ENCODE measurements around the gene UBE2R2. TPM values are rescaled to one million over a fixed set of nuclear protein-coding genes. Genes with fewer than 3 reads are reported as not detected.

UBE2R2 gene
- total RNA-seq, 1 experiment from 2014 or later, result 28.2 TPM

GRCh38 chr9:33877727-33878489 is 60.9 kb downstream of the UBE2R2 start:
- Histone ChIP-seq H3K36me3 (replicated peaks; ENCODE audit: control insufficient read depth, insufficient read depth, low read length) (no peaks in the 10 kb centered on the region), H3K27me3 (ENCODE audit: control insufficient read depth, insufficient read depth, low read length) (no peaks in the 10 kb centered on the region), H3K4me3 (ENCODE audit: insufficient read depth, low read depth, low read length) (no peak overlapping the region)
- DNase-seq, result no peak

- Histone ChIP-seq H3K4me3 (ENCODE audit: insufficient read depth, low read depth, low read length) (no peak overlapping the region), H3K27me3 (ENCODE audit: control insufficient read depth, insufficient read depth, low read length) (no peaks in the 10 kb centered on the region), H3K36me3 (replicated peaks; ENCODE audit: control insufficient read depth, insufficient read depth, low read length) (no peaks in the 10 kb centered on the region)
- no peak for DNase-seq
Measured at GRCh38 chr9:33878691-33879366, 61.9 kb downstream of the UBE2R2 start.

- H3K36me3 ChIP-seq (replicated peaks; ENCODE audit: control insufficient read depth, insufficient read depth, low read length), result no peaks in the 10 kb centered on the region
- no peaks in the 10 kb centered on the region for H3K27me3 ChIP-seq (ENCODE audit: control insufficient read depth, insufficient read depth, low read length)
- DNase-seq, result peak; percentile 26
- H3K4me3 ChIP-seq (ENCODE audit: insufficient read depth, low read depth, low read length), result no peak overlapping the region
Measured at GRCh38 chr9:33880211-33881089, 63.5 kb downstream of the UBE2R2 start.

- Histone ChIP-seq H3K27me3 (ENCODE audit: control insufficient read depth, insufficient read depth, low read length) (no peaks in the 10 kb centered on the region), H3K4me3 (ENCODE audit: insufficient read depth, low read depth, low read length) (no peak overlapping the region), H3K36me3 (replicated peaks; ENCODE audit: control insufficient read depth, insufficient read depth, low read length) (no peaks in the 10 kb centered on the region)
- DNase-seq, result no peak
Measured at GRCh38 chr9:33881635-33882034, 64.7 kb downstream of the UBE2R2 start.

GRCh38 chr9:33884856-33885701 is 68.1 kb downstream of the UBE2R2 start:
- Histone ChIP-seq H3K27me3 (ENCODE audit: control insufficient read depth, insufficient read depth, low read length) (no peaks in the 10 kb centered on the region), H3K36me3 (replicated peaks; ENCODE audit: control insufficient read depth, insufficient read depth, low read length) (no peaks in the 10 kb centered on the region), H3K4me3 (ENCODE audit: insufficient read depth, low read depth, low read length) (no peak overlapping the region)
- no peak for DNase-seq

GRCh38 chr9:33885948-33886347 is 69.0 kb downstream of the UBE2R2 start:
- no peaks in the 10 kb centered on the region for H3K36me3 ChIP-seq (replicated peaks; ENCODE audit: control insufficient read depth, insufficient read depth, low read length)
- DNase-seq, result no peak
- no peaks in the 10 kb centered on the region for H3K27me3 ChIP-seq (ENCODE audit: control insufficient read depth, insufficient read depth, low read length)
- H3K4me3 ChIP-seq (ENCODE audit: insufficient read depth, low read depth, low read length), result no peak overlapping the region

GRCh38 chr9:33893861-33894260 is 76.9 kb downstream of the UBE2R2 start:
- DNase-seq, result no peak
- Histone ChIP-seq H3K36me3 (replicated peaks; ENCODE audit: control insufficient read depth, insufficient read depth, low read length) (no peaks in the 10 kb centered on the region), H3K4me3 (ENCODE audit: insufficient read depth, low read depth, low read length) (no peak overlapping the region), H3K27me3 (ENCODE audit: control insufficient read depth, insufficient read depth, low read length) (no peaks in the 10 kb centered on the region)

- Histone ChIP-seq H3K27me3 (ENCODE audit: control insufficient read depth, insufficient read depth, low read length) (no peaks in the 10 kb centered on the region), H3K36me3 (replicated peaks; ENCODE audit: control insufficient read depth, insufficient read depth, low read length) (no peaks in the 10 kb centered on the region), H3K4me3 (ENCODE audit: insufficient read depth, low read depth, low read length) (no peak overlapping the region)
- no peak for DNase-seq
Measured at GRCh38 chr9:33894316-33894715, 77.4 kb downstream of the UBE2R2 start.

- H3K27me3 ChIP-seq (ENCODE audit: control insufficient read depth, insufficient read depth, low read length), result no peaks in the 10 kb centered on the region
- no peak for DNase-seq
- no peak overlapping the region for H3K4me3 ChIP-seq (ENCODE audit: insufficient read depth, low read depth, low read length)
- H3K36me3 ChIP-seq (replicated peaks; ENCODE audit: control insufficient read depth, insufficient read depth, low read length), result peaks cover 5% of the 10 kb centered on the region
Measured at GRCh38 chr9:33903157-33903780, 86.3 kb downstream of the UBE2R2 start.

- H3K36me3 ChIP-seq (replicated peaks; ENCODE audit: control insufficient read depth, insufficient read depth, low read length), result peaks cover 3% of the 10 kb centered on the region
- no peak for DNase-seq
- H3K4me3 ChIP-seq (ENCODE audit: insufficient read depth, low read depth, low read length), result no peak overlapping the region
- H3K27me3 ChIP-seq (ENCODE audit: control insufficient read depth, insufficient read depth, low read length), result no peaks in the 10 kb centered on the region
Measured at GRCh38 chr9:33905137-33905536, 88.2 kb downstream of the UBE2R2 start.

GRCh38 chr9:33906769-33907168 is 89.8 kb downstream of the UBE2R2 start:
- Histone ChIP-seq H3K27me3 (ENCODE audit: control insufficient read depth, insufficient read depth, low read length) (no peaks in the 10 kb centered on the region), H3K36me3 (replicated peaks; ENCODE audit: control insufficient read depth, insufficient read depth, low read length) (peaks cover 2% of the 10 kb centered on the region)
- no peak for DNase-seq

GRCh38 chr9:33907347-33907746 is 90.4 kb downstream of the UBE2R2 start:
- Histone ChIP-seq H3K36me3 (replicated peaks; ENCODE audit: control insufficient read depth, insufficient read depth, low read length) (peaks cover 1% of the 10 kb centered on the region), H3K4me3 (ENCODE audit: insufficient read depth, low read depth, low read length) (no peak overlapping the region), H3K27me3 (ENCODE audit: control insufficient read depth, insufficient read depth, low read length) (no peaks in the 10 kb centered on the region)
- no peak for DNase-seq

More at GRCh38 chr9:33906769-33907168, 89.8 kb downstream of the UBE2R2 start:
- no peak overlapping the region for H3K4me3 ChIP-seq (ENCODE audit: insufficient read depth, low read depth, low read length)

GRCh38 chr9:33908114-33908513 is 91.2 kb downstream of the UBE2R2 start:
- Histone ChIP-seq H3K27me3 (ENCODE audit: control insufficient read depth, insufficient read depth, low read length) (no peaks in the 10 kb centered on the region), H3K4me3 (ENCODE audit: insufficient read depth, low read depth, low read length) (no peak overlapping the region), H3K36me3 (replicated peaks; ENCODE audit: control insufficient read depth, insufficient read depth, low read length) (peaks cover 3% of the 10 kb centered on the region)
- DNase-seq, result no peak
